GM12878 (cell line): Measurements from ENCODE around the gene DDX39A.

ENCODE experiments used
- CREM ChIP-seq: IDR thresholded peaks from 2 replicates; pipeline ENCODE4 v1.6.1; 2014; ENCODE audit warnings: antibody characterized with exemption, low read depth
- ESRRA ChIP-seq: IDR thresholded peaks from 2 replicates; pipeline ENCODE4 v1.6.1; 2012; ENCODE audit warnings: mild to moderate bottlenecking, low read length, improper control_type of control experiment
- EZH2 ChIP-seq: IDR thresholded peaks from 2 replicates; pipeline ENCODE4 v1.6.1; 2012; ENCODE audit warnings: low read depth, mild to moderate bottlenecking, control low read depth, inconsistent platforms, low read length, borderline replicate concordance; ENCODE audit not compliant: control insufficient read depth
- GATAD2B ChIP-seq: fragments of 450-650 bp; conservative IDR thresholded peaks from 2 replicates; pipeline ENCODE4 v1.6.1; 2017; ENCODE audit warnings: low read depth, mild to moderate bottlenecking, moderate library complexity
- JUND ChIP-seq: IDR thresholded peaks from 2 replicates; pipeline ENCODE4 v1.6.1; 2012; ENCODE audit warnings: low read depth, mild to moderate bottlenecking, low read length, improper control_type of control experiment, moderate library complexity
- NFIC ChIP-seq: IDR thresholded peaks from 2 replicates; pipeline ENCODE4 v1.6.1; 2012; ENCODE audit warnings: low read depth, mild to moderate bottlenecking, inconsistent platforms, low read length, moderate library complexity
- POLR2A ChIP-seq: IDR thresholded peaks from 2 replicates; pipeline ENCODE4 v1.6.1; 2011; ENCODE audit warnings: low read depth, mild to moderate bottlenecking, low read length
- POLR2AphosphoS2 ChIP-seq: IDR thresholded peaks from 2 replicates; pipeline ENCODE4 v1.6.1; 2011; ENCODE audit warnings: low read depth, mild to moderate bottlenecking, low read length, improper control_type of control experiment, moderate library complexity
- TF ChIP-seq, protein P1 (sequence below), 3 experiments: IDR thresholded peaks in 2 of 3; conservative IDR thresholded peaks in 1 of 3; 2 replicates each; pipeline ENCODE4 v1.5.1; 2011; ENCODE audit warnings: low read depth in 3 of 3, low read length in 3 of 3, mild to moderate bottlenecking in 3 of 3, control low read depth in 2 of 3, moderate library complexity in 2 of 3, inconsistent platforms in 1 of 3, mixed read lengths in 1 of 3; ENCODE audit not compliant: control insufficient read depth in 2 of 3, insufficient read depth in 1 of 3; ENCODE audit errors: extremely low read depth in 1 of 3

DNA sequence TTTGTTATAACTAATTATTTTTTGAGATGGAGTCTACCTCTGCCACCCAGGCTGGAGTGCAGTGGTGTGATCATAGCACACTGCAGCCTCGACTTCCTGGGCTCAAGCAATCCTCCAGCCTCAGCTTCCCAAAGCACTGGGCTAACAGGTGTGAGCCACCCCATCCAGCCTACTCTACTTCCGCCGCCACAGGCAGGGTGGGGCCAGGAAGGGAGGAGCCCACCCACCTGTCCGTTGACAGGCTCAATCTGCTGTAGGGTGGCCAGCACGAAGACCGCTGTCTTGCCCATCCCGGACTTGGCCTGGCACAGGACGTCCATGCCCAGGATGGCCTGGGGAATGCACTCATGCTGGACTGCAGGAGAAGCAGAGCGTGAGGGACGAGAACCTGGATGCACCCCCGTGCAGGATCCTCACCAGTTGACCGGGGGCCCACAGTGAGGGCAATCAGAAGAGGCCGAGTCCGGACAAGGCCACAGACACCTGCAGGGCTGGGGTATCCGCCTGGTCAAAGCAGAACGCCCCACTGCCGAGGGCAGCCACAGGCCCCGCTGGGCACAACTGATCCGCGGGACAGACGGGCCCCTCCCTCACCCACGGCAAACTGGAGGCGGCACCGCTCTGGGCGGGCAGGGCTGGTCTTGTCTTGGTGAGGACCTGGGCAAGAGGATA lies 6.7 kb downstream of the DDX39A start:
- TF ChIP-seq POLR2AphosphoS2 (no peak; the same call in 1 of the 2 replicates), CREM (no peak), EZH2 (no peak), ESRRA (no peak), JUND (no peak), POLR2A (peak; percentile 26; the same call in 1 of the 2 replicates), GATAD2B (no peak), NFIC (no peak)
- TF ChIP-seq, protein P1, sequence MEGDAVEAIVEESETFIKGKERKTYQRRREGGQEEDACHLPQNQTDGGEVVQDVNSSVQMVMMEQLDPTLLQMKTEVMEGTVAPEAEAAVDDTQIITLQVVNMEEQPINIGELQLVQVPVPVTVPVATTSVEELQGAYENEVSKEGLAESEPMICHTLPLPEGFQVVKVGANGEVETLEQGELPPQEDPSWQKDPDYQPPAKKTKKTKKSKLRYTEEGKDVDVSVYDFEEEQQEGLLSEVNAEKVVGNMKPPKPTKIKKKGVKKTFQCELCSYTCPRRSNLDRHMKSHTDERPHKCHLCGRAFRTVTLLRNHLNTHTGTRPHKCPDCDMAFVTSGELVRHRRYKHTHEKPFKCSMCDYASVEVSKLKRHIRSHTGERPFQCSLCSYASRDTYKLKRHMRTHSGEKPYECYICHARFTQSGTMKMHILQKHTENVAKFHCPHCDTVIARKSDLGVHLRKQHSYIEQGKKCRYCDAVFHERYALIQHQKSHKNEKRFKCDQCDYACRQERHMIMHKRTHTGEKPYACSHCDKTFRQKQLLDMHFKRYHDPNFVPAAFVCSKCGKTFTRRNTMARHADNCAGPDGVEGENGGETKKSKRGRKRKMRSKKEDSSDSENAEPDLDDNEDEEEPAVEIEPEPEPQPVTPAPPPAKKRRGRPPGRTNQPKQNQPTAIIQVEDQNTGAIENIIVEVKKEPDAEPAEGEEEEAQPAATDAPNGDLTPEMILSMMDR (IDR thresholded peaks at IDR 0.05 in 2 of 3, conservative IDR thresholded peaks at IDR 0.05 in 1 of 3; ENCODE audit: control insufficient read depth in 2 of 3, extremely low read depth in 1 of 3, insufficient read depth in 1 of 3, low read depth in 3 of 3, low read length in 3 of 3), result no peak
